ENCODE measurements around the gene CYP4A22.
"Not testable (repeated sequence)": the region's sequence is repeated elsewhere in the genome, so short reads cannot be mapped to it uniquely, and the experiment has no call there.

CYP4A22 gene

GRCh38 chr1:47106792-47107191 lies 30.4 kb upstream of the CYP4A22 start:
- H3K9me3 ChIP-seq (ENCODE audit: control insufficient read depth, insufficient read depth, low read depth, low read length) = no peaks in the 10 kb centered on the region
- no peaks in the 10 kb centered on the region for H3K4me1 ChIP-seq (ENCODE audit: control insufficient read depth, insufficient read depth, low read length)
- H3K36me3 ChIP-seq (ENCODE audit: control insufficient read depth in 2 of 2, insufficient read depth in 1 of 2, low read length in 2 of 2) = no peaks in the 10 kb centered on the region
- no peak overlapping the region for H3K27ac ChIP-seq (ENCODE audit: extremely low read depth, low read depth, low read length)
- TF ChIP-seq ZNF596 (tag by site-specific recombination; IDR thresholded peaks at IDR 0.05) = no peak
- TF ChIP-seq ZNF610 (tag by site-specific recombination; IDR thresholded peaks at IDR 0.05; ENCODE audit: borderline replicate concordance) = no peak
- TF ChIP-seq HOXC10 (CRISPR knock-in tag; IDR thresholded peaks at IDR 0.05) = no peak
- no peak for TF ChIP-seq ZNF175 (tag by site-specific recombination; IDR thresholded peaks at IDR 0.05)
- TF ChIP-seq ZNF10 (tag by site-specific recombination; IDR thresholded peaks at IDR 0.05) = no peak
- no peak for TF ChIP-seq ZNF660 (tag by site-specific recombination; IDR thresholded peaks at IDR 0.05)
- TF ChIP-seq SETDB1 (IDR thresholded peaks at IDR 0.05; ENCODE audit: insufficient read length, low read length) = no peak
- TF ChIP-seq ZNF529 (tag by site-specific recombination; IDR thresholded peaks at IDR 0.05; ENCODE audit: insufficient replicate concordance) = no peak
- TF ChIP-seq ZNF692 (tag by site-specific recombination; IDR thresholded peaks at IDR 0.05) = no peak
- TF ChIP-seq GLI2 (tag by site-specific recombination; IDR thresholded peaks at IDR 0.05; ENCODE audit: borderline replicate concordance, low read depth) = no peak
- TF ChIP-seq ZNF391 (tag by site-specific recombination; IDR thresholded peaks at IDR 0.05; ENCODE audit: borderline replicate concordance, low read depth) = no peak
- TF ChIP-seq ZNF621 (tag by site-specific recombination; IDR thresholded peaks at IDR 0.05) = no peak
- TF ChIP-seq HIC1 (tag by site-specific recombination; IDR thresholded peaks at IDR 0.05) = no peak
- TF ChIP-seq BCL11A (tag by site-specific recombination; IDR thresholded peaks at IDR 0.05; ENCODE audit: low read depth) = no peak
- TF ChIP-seq YY1 (tag by site-specific recombination; IDR thresholded peaks at IDR 0.05) = no peak
- TF ChIP-seq ZNF16 (tag by site-specific recombination; IDR thresholded peaks at IDR 0.05; ENCODE audit: low read depth) = no peak
- no peak for TF ChIP-seq ZNF366 (tag by site-specific recombination; conservative IDR thresholded peaks at IDR 0.05)
- no peak for TF ChIP-seq ZNF843 (tag by site-specific recombination; IDR thresholded peaks at IDR 0.05)
- TF ChIP-seq ZSCAN30 (tag by site-specific recombination; IDR thresholded peaks at IDR 0.05) = no peak
- no peak for TF ChIP-seq ZSCAN23 (tag by site-specific recombination; IDR thresholded peaks at IDR 0.05)
- ChIA-PET POLR2A (no interaction called here), CTCF (no interaction called here)
- H3K4me3 ChIP-seq (ENCODE audit: low read depth, low read length) = no peak overlapping the region

GRCh38 chr1:47107851-47108574 lies 29.2 kb upstream of the CYP4A22 start:
- H3K4me1 ChIP-seq (ENCODE audit: control insufficient read depth, insufficient read depth, low read length); H3K27ac ChIP-seq (ENCODE audit: extremely low read depth, low read depth, low read length); H3K4me3 ChIP-seq (ENCODE audit: low read depth, low read length); H3K9me3 ChIP-seq (ENCODE audit: control insufficient read depth, insufficient read depth, low read depth, low read length); H3K36me3 ChIP-seq (ENCODE audit: control insufficient read depth in 2 of 2, insufficient read depth in 1 of 2, low read length in 2 of 2); POLR2A ChIA-PET; CTCF ChIA-PET: not testable (repeated sequence)

- POLR2A ChIA-PET; H3K4me1 ChIP-seq (ENCODE audit: control insufficient read depth, insufficient read depth, low read length); CTCF ChIA-PET; H3K27ac ChIP-seq (ENCODE audit: extremely low read depth, low read depth, low read length); H3K36me3 ChIP-seq (ENCODE audit: control insufficient read depth in 2 of 2, insufficient read depth in 1 of 2, low read length in 2 of 2); H3K9me3 ChIP-seq (ENCODE audit: control insufficient read depth, insufficient read depth, low read depth, low read length); H3K4me3 ChIP-seq (ENCODE audit: low read depth, low read length): not testable (repeated sequence)
These were observed 27.8 kb upstream of the CYP4A22 start for GRCh38 chr1:47109482-47109881.
